ENCODE measurements around the gene YDJC.
A peak's percentile ranks its signal among the peaks of the same experiment; 100 is the strongest.
"Not testable (repeated sequence)": the region's sequence is repeated elsewhere in the genome, so short reads cannot be mapped to it uniquely, and the experiment has no call there.

Gene YDJC

GRCh38 chr22:21650823-21651520 lies 21.1 kb upstream of the YDJC start:
- DNase-seq, result no peak

- no peak for DNase-seq
These were observed 20.5 kb upstream of the YDJC start for GRCh38 chr22:21650280-21650679.

GRCh38 chr22:21646608-21647590 lies 17.1 kb upstream of the YDJC start:
- peak; percentile 62 for DNase-seq

GRCh38 chr22:21645513-21645912 lies 15.7 kb upstream of the YDJC start:
- DNase-seq, result not testable (repeated sequence)

- no peak for DNase-seq
These were observed 13.9 kb upstream of the YDJC start for GRCh38 chr22:21643533-21644357.

- DNase-seq, result no peak
These were observed 13.0 kb upstream of the YDJC start for GRCh38 chr22:21642584-21643448.

GRCh38 chr22:21641789-21642583 lies 12.2 kb upstream of the YDJC start, which contains the start of gene SDF2L1:
Gene SDF2L1, plus strand, starts transcription at chr22:21642302. Its CDS starts 35 bp downstream, at chr22:21642337.
- peak; percentile 96 for DNase-seq

- DNase-seq, result no peak
These were observed 11.6 kb upstream of the YDJC start for GRCh38 chr22:21641417-21641788.

- no peak for DNase-seq
These were observed 11.0 kb upstream of the YDJC start for GRCh38 chr22:21640810-21641209.

- no peak for DNase-seq
These were observed 9.5 kb upstream of the YDJC start for GRCh38 chr22:21639359-21639758.

- not testable (repeated sequence) for DNase-seq
These were observed 7.6 kb upstream of the YDJC start for GRCh38 chr22:21637450-21637849.

GRCh38 chr22:21636629-21637218 lies 6.9 kb upstream of the YDJC start:
- no peak for DNase-seq

- no peak for DNase-seq
These were observed 6.1 kb upstream of the YDJC start for GRCh38 chr22:21635771-21636510.

- DNase-seq, result no peak
These were observed 5.0 kb upstream of the YDJC start for GRCh38 chr22:21634844-21635243.

- DNase-seq, result no peak
These were observed 4.3 kb upstream of the YDJC start for GRCh38 chr22:21634081-21634480.

- DNase-seq, result no peak
These were observed 3.7 kb upstream of the YDJC start for GRCh38 chr22:21633481-21633880.

GRCh38 chr22:21632931-21633330 lies 3.1 kb upstream of the YDJC start:
- no peak for DNase-seq

- DNase-seq, result peak; percentile 73
These were observed 2.5 kb upstream of the YDJC start, which contains the start of gene CCDC116 for GRCh38 chr22:21632237-21632895. Gene CCDC116, plus strand, starts transcription at chr22:21632760. Its CDS starts 422 bp downstream, at chr22:21633182.

- DNase-seq, result no peak
These were observed 1.2 kb upstream of the YDJC start for GRCh38 chr22:21631025-21631424.

Data from NCI-H1048 (cell line).